Upper lobe of right lung (tissue), 1 donor: ENCODE measurements around the gene KCTD19. TPM values are rescaled to one million over a fixed set of nuclear protein-coding genes. Genes with fewer than 3 reads are reported as not detected.

Source experiments
- ATAC-seq: fragments of 200-7000 bp; cut with Tn5 transposase; one replicate; pipeline ENCODE4 v1.9.1; 2020; ENCODE audit warnings: mild to moderate bottlenecking, moderate library complexity
- DNase-seq: peaks from one replicate; pipeline ENCODE4 v3.0.0-alpha.2; 2020
- H3K27ac ChIP-seq: fragments of 200-600 bp; one replicate; pipeline ENCODE4 v1.8.0; 2022
- H3K27me3 ChIP-seq: fragments of 200-600 bp; one replicate; pipeline ENCODE4 v1.8.0; 2022; ENCODE audit warnings: mild to moderate bottlenecking
- H3K36me3 ChIP-seq: fragments of 200-600 bp; one replicate; pipeline ENCODE4 v1.8.0; 2022
- H3K4me1 ChIP-seq: fragments of 200-600 bp; one replicate; pipeline ENCODE4 v1.8.0; 2022
- H3K4me3 ChIP-seq: fragments of 200-600 bp; one replicate; pipeline ENCODE4 v1.8.0; 2022; ENCODE audit warnings: mild to moderate bottlenecking
- H3K9me3 ChIP-seq: fragments of 200-600 bp; one replicate; pipeline ENCODE4 v1.8.0; 2022
- CTCF ChIP-seq: fragments of 200-600 bp; IDR thresholded peaks from one replicate; pipeline ENCODE4 v1.8.0; 2022; ENCODE audit warnings: antibody characterized with exemption
- intact Hi-C: fragments of 100-400 bp; cut with DNase I; formaldehyde crosslinking; loops from one replicate; pipeline ENCODE4 v1.11.0; 2022
- total RNA-seq: library from RNA; stranded (reverse); fragmentation: NEBNext Ultra II Directional; extraction: Animal tissue kit (Norgen Biotek cat#: 25700); gene quantifications from one replicate; pipeline ENCODE4 v1.2.1, GENCODE V29; 2021
- donor health status: DM: no; HTN: yes; CAD: no; lungs with severe emphysema.

KCTD19 gene
- total RNA-seq, 1 donor from 2014 or later, result 1.4 TPM

GRCh38 chr16:67333315-67333714 lies 6.8 kb upstream of the KCTD19 start:
- no peak overlapping the region for H3K4me3 ChIP-seq
- TF ChIP-seq CTCF, result no peak
- H3K27me3 ChIP-seq, result no peaks in the 10 kb centered on the region
- H3K27ac ChIP-seq, result no peak overlapping the region
- no peaks in the 10 kb centered on the region for H3K9me3 ChIP-seq
- no peak for DNase-seq
- no peak for ATAC-seq
- no peaks in the 10 kb centered on the region for H3K4me1 ChIP-seq
- no peaks in the 10 kb centered on the region for H3K36me3 ChIP-seq
- intact Hi-C loops, result no loop called here

GRCh38 chr16:67329901-67330300 lies 3.4 kb upstream of the KCTD19 start:
- intact Hi-C loops, result no loop called here
- H3K27ac ChIP-seq, result no peak overlapping the region
- TF ChIP-seq CTCF, result no peak

GRCh38 chr16:67327743-67328142 lies 1.2 kb upstream of the KCTD19 start:
- ATAC-seq, result no peak
- intact Hi-C loops, result no loop called here

More at GRCh38 chr16:67329901-67330300, 3.4 kb upstream of the KCTD19 start:
- DNase-seq (no peak), ATAC-seq (no peak)
- Histone ChIP-seq H3K4me3 (no peak overlapping the region), H3K27me3 (peaks cover 5% of the 10 kb centered on the region), H3K4me1 (peaks cover 5% of the 10 kb centered on the region), H3K36me3 (no peaks in the 10 kb centered on the region), H3K9me3 (no peaks in the 10 kb centered on the region)

DNA sequence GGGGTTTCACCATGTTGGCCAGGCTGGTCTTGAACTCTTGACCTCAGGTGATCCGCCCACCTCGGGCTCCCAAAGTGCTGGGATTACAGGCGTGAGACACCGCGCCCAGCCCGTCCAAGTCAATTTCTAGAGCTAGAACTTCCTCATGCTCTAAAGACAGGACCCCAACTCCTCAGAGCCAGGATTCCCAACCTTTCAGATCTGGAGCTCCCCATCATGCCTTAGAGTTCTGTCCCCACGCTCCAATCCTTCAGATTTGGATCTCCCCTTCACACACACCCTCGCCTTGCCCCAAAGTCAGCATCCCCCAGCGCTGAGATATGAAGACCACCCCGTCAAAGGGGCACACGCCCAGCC lies 448 bp downstream of the KCTD19 start:
- ATAC-seq, result no peak
- no peak for DNase-seq
- Histone ChIP-seq H3K27me3 (peaks cover 13% of the 10 kb centered on the region), H3K4me1 (peaks cover 5% of the 10 kb centered on the region), H3K36me3 (no peaks in the 10 kb centered on the region), H3K9me3 (no peaks in the 10 kb centered on the region), H3K27ac (no peak overlapping the region), H3K4me3 (peak overlapping the region; percentile 52)
- no peak for TF ChIP-seq CTCF
- intact Hi-C loops, result no loop called here

More at GRCh38 chr16:67327743-67328142, 1.2 kb upstream of the KCTD19 start:
- TF ChIP-seq CTCF, result no peak
- H3K27me3 ChIP-seq, result peaks cover 13% of the 10 kb centered on the region
- no peaks in the 10 kb centered on the region for H3K9me3 ChIP-seq
- H3K27ac ChIP-seq, result no peak overlapping the region
- no peaks in the 10 kb centered on the region for H3K36me3 ChIP-seq
- DNase-seq, result no peak
- peaks cover 5% of the 10 kb centered on the region for H3K4me1 ChIP-seq
- no peak overlapping the region for H3K4me3 ChIP-seq

DNA sequence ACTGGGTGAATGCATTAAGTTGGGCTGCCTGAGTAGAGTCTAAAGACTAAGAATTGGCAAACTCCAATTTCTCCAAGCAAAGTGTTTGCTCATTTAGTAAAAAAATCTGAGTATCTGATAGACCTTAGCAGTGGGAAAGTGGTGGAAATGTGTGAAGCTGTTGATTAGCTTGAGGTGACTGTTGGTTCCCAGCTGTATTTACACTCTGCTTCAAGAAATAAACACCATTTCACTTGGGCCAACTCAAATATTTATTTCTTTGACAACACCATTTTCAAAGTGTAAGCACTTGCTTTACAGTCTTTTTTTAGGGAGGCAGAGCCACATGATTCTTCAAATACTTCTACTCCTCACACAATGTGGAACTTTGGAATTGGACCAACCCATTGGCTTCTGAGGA lies 8.7 kb downstream of the KCTD19 start:
- DNase-seq (no peak), ATAC-seq (no peak)
- H3K27ac ChIP-seq, result no peak overlapping the region
- H3K4me1 ChIP-seq, result peaks cover 1% of the 10 kb centered on the region
- intact Hi-C loops, result no loop called here
- no peaks in the 10 kb centered on the region for H3K36me3 ChIP-seq
- no peak for TF ChIP-seq CTCF
- no peaks in the 10 kb centered on the region for H3K9me3 ChIP-seq
- H3K4me3 ChIP-seq, result no peak overlapping the region
- H3K27me3 ChIP-seq, result peaks cover 7% of the 10 kb centered on the region

DNA sequence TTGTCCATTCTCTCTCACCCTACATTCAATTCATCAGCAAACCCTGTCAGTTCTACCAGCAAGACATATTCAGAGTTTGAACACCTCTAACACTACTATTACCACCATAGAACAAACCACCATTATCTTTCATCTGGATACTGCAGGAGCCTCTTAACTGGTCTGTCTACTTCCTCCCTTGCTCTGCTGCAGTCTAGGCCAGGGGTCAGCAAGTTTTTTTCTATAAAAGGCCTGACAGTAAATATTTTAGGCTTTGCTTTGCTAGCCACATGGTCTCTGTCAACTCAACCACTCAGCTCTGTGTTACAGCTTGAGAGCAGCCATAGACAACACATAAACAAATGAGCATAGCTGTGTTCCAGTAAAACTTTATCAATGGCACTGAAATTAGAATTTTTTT lies 13.8 kb downstream of the KCTD19 start:
- H3K4me3 ChIP-seq, result no peak overlapping the region
- no peak for DNase-seq
- no peaks in the 10 kb centered on the region for H3K36me3 ChIP-seq
- no peak for ATAC-seq
- no peak for TF ChIP-seq CTCF
- no peak overlapping the region for H3K27ac ChIP-seq
- H3K9me3 ChIP-seq, result no peaks in the 10 kb centered on the region
- peaks cover 9% of the 10 kb centered on the region for H3K4me1 ChIP-seq
- intact Hi-C loops, result no loop called here
- H3K27me3 ChIP-seq, result no peaks in the 10 kb centered on the region
